Mesenchymal stem cell (in vitro differentiated cells and primary cell): ENCODE results near the gene LSP1.
A peak's percentile ranks its signal among the peaks of the same experiment; 100 is the strongest.

Experiments used
- DNase-seq: peaks from one replicate; pipeline ENCODE4 v3.0.0-alpha.2; 2013
- H2AFZ ChIP-seq: one replicate; pipeline ENCODE4 v1.6.1; 2013; ENCODE audit warnings: low read depth, mild to moderate bottlenecking, control low read depth, inconsistent platforms, low read length, moderate library complexity
- H2AK5ac ChIP-seq: 2 replicates; pipeline ENCODE4 v1.6.1; 2013; ENCODE audit warnings: low read length, moderate library complexity, mild to moderate bottlenecking, inconsistent platforms; ENCODE audit not compliant: severe bottlenecking
- H2BK120ac ChIP-seq: one replicate; pipeline ENCODE4 v1.6.1; 2013; ENCODE audit warnings: low read depth, mild to moderate bottlenecking, inconsistent platforms, low read length, moderate library complexity
- H2BK12ac ChIP-seq, 2 experiments: one replicate each; pipeline ENCODE4 v1.6.1; 2013; ENCODE audit warnings: inconsistent platforms in 2 of 2, low read length in 2 of 2, mild to moderate bottlenecking in 2 of 2, moderate library complexity in 2 of 2, control low read depth in 1 of 2
- H2BK15ac ChIP-seq: one replicate; pipeline ENCODE4 v1.6.1; 2013; ENCODE audit warnings: mild to moderate bottlenecking, low read depth, inconsistent platforms; ENCODE audit not compliant: poor library complexity, severe bottlenecking
- H2BK5ac ChIP-seq: 2 replicates; pipeline ENCODE4 v1.6.1; 2013; ENCODE audit warnings: low read depth, mild to moderate bottlenecking, low read length, control low read depth, inconsistent platforms; ENCODE audit not compliant: poor library complexity, severe bottlenecking
- H3K14ac ChIP-seq, 2 experiments: one replicate each; pipeline ENCODE4 v1.6.1; 2013; ENCODE audit warnings: inconsistent platforms in 2 of 2, low read length in 2 of 2, control low read depth in 1 of 2, mild to moderate bottlenecking in 1 of 2, moderate library complexity in 1 of 2
- H3K18ac ChIP-seq, 2 experiments: one replicate each; pipeline ENCODE4 v1.6.1; 2013; ENCODE audit warnings: inconsistent platforms in 2 of 2, low read length in 2 of 2, control low read depth in 1 of 2, low read depth in 1 of 2, mild to moderate bottlenecking in 1 of 2
- H3K23ac ChIP-seq, 2 experiments: one replicate each; pipeline ENCODE4 v1.6.1; 2013; ENCODE audit warnings: inconsistent platforms in 2 of 2, low read length in 2 of 2, mild to moderate bottlenecking in 2 of 2, moderate library complexity in 2 of 2, control low read depth in 1 of 2
- H3K27ac ChIP-seq: 2 replicates; pipeline ENCODE4 v1.5.1; 2013; ENCODE audit warnings: mild to moderate bottlenecking, moderate library complexity, low read length, control low read depth, inconsistent platforms; ENCODE audit not compliant: poor library complexity, severe bottlenecking
- H3K27me3 ChIP-seq, 2 experiments: 2 replicates each; pipeline versions ENCODE4 v1.6.1 to v1.7.0; 2013; ENCODE audit warnings: low read length in 2 of 2, mild to moderate bottlenecking in 2 of 2, moderate library complexity in 2 of 2, control low read depth in 1 of 2, inconsistent platforms in 1 of 2; ENCODE audit not compliant: control insufficient read depth in 1 of 2, insufficient read depth in 1 of 2
- H3K36me3 ChIP-seq, 2 experiments: 2 replicates each; pipeline versions ENCODE4 v1.6.1 to v1.7.0; 2013; ENCODE audit warnings: low read length in 2 of 2, control low read depth in 1 of 2, inconsistent platforms in 1 of 2, low read depth in 1 of 2, mild to moderate bottlenecking in 1 of 2; ENCODE audit not compliant: insufficient read depth in 2 of 2, control insufficient read depth in 1 of 2
- H3K4ac ChIP-seq, 2 experiments: one replicate each; pipeline ENCODE4 v1.6.1; 2013; ENCODE audit warnings: inconsistent platforms in 2 of 2, low read length in 2 of 2, mild to moderate bottlenecking in 2 of 2, moderate library complexity in 2 of 2, control low read depth in 1 of 2, low read depth in 1 of 2
- H3K4me1 ChIP-seq: 2 replicates; pipeline ENCODE4 v1.6.1; 2013; ENCODE audit warnings: low read depth, low read length, control low read depth; ENCODE audit not compliant: control insufficient read depth, insufficient read depth
- H3K4me2 ChIP-seq: 2 replicates; pipeline ENCODE4 v1.6.1; 2013; ENCODE audit warnings: low read length, mild to moderate bottlenecking, inconsistent platforms; ENCODE audit not compliant: poor library complexity, severe bottlenecking
- H3K4me3 ChIP-seq, 2 experiments: 2 replicates each; pipeline versions ENCODE4 v1.5.1 to v1.7.0; 2013; ENCODE audit warnings: low read length in 2 of 2, mild to moderate bottlenecking in 2 of 2, control low read depth in 1 of 2, low read depth in 1 of 2; ENCODE audit not compliant: insufficient read depth in 1 of 2
- H3K79me1 ChIP-seq: replicated peaks from 2 replicates; pipeline ENCODE4 v1.6.1; 2013; ENCODE audit warnings: mild to moderate bottlenecking, control low read depth, low read length, inconsistent platforms; ENCODE audit not compliant: poor library complexity, severe bottlenecking
- H3K9ac ChIP-seq: 2 replicates; pipeline ENCODE4 v1.7.0; 2013; ENCODE audit warnings: mild to moderate bottlenecking, low read length, moderate library complexity
- H3K9me3 ChIP-seq: 2 replicates; pipeline ENCODE4 v1.7.0; 2013; ENCODE audit warnings: mild to moderate bottlenecking, low read length; ENCODE audit not compliant: control insufficient read depth
- H4K8ac ChIP-seq: one replicate; pipeline ENCODE4 v1.6.1; 2013; ENCODE audit warnings: inconsistent platforms, mild to moderate bottlenecking, low read length, moderate library complexity
- H4K91ac ChIP-seq: one replicate; pipeline ENCODE4 v1.6.1; 2013; ENCODE audit warnings: mild to moderate bottlenecking, low read length, inconsistent platforms
- whole genome bisulfite sequencing: methylation state at CpG from one replicate; pipeline ENCODE4 v1.1.7; 2013; ENCODE audit warnings: mixed read lengths; 5-methylcytosine and 5-hydroxymethylcytosine counted together

The LSP1 gene

DNA sequence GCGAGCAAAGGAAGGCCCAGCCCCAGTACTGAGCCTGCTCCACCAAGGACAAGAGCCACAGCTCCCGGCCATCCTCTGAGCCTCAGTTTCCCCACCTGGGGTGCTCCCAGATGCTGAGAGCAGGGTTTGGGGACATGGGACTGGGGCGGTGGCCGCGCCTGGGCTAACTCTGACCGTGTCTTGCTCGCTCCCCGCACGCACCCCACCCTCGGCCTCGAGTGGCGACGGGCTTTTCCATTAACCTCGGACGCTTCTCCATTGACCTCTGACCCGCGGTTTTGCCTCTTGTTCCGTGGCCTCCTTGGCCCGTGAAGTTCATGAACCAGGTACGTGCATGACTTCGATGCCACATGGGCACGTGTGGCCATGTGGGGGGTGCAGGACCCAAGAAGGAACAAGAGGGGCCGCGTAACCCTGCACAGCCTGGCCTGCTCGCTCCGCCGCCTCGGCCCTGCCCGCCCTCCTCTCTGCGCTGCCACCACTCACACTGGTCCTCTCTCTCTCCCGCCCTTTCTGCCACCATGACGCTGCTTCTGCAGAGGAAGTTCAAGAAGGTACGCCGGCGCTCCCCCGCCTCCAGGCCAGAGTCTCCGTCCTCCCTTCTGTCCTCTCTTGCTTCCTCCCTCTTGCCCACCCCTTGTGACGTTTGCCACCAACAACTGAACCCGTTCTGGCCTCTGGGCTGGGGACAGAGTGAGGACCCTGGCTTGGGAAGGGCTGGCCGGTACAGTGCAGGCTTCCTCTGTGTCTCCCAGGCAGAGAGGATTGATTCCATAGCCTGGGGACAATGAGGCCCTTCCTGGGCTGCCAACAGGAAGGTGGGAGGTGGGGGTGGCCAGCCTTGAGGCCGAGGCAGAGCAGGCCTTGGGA is 73.5 kb downstream of the LSP1 start:
- Histone ChIP-seq H2BK15ac (no peak overlapping the region), H3K14ac (no peak overlapping the region), H3K9me3 (no peaks in the 10 kb centered on the region), H3K27ac (no peak overlapping the region), H3K36me3 (no peaks in the 10 kb centered on the region), H3K4me1 (peaks cover 21% of the 10 kb centered on the region), H3K23ac (no peak overlapping the region), H3K79me1 (no peaks in the 10 kb centered on the region), H3K4me2 (no peak overlapping the region), H2BK12ac (no peak overlapping the region), H2BK5ac (no peak overlapping the region), H3K27me3 (peaks cover 18 to 29% of the 10 kb centered on the region in 2 experiments), H3K4ac (peak overlapping the region in 1 of 2 experiments; percentile 13), H4K91ac (peak overlapping the region; percentile 41), H4K8ac (no peak overlapping the region), H3K9ac (no peak overlapping the region), H2BK120ac (no peak overlapping the region), H3K18ac (peak overlapping the region in 1 of 2 experiments; percentile 24), H2AFZ (no peak overlapping the region), H2AK5ac (no peak overlapping the region), H3K4me3 (peak overlapping the region in 1 of 2 experiments; percentile 8)
- 90% methylated on average over 41 of the region's 41 CpGs for WGBS
- DNase-seq = no peak

DNA sequence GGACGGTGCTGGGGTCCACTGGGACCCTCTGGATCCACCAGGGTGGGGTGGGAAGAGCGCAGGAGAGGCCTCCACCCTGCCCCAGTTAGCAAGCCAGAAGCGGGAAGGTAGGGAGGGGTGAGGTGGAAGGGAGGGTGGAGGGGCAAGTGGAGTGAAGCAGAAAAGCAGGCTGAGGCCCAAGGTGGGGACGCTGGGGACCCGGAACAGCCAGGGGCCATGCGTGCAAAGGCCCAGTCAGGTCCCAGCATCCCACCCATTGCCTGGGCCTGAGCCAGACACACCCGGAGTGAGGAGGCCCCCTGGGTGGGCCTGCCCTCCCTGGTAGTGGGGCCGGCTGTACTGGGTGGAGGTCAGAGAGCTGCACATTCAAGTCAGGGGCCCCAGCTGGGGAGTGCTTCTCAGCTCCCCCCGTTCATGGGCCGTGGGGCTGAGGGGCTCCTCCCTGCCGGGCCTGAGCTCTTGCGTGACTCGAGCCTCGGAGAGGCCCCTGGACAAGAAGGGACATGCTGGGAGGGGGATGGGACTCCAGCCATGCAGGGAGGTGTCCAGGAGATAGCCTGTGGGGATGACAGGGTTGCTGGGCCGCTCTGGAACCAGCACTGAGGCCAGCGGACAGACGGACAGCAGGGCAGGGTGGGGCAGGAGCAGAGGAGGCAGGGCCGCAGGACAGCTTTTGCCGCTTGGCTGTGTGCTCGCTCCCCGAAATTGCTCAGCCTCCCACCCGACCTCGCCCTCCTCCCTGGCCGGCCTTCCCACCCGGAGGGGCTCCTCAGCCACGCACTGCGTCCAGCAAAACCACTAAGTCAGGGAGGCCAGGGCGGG is 74.4 kb downstream of the LSP1 start:
- Histone ChIP-seq H2AFZ (no peak overlapping the region), H3K27ac (no peak overlapping the region), H3K4me2 (no peak overlapping the region), H3K18ac (no peak overlapping the region), H3K9ac (peak overlapping the region; percentile 45), H3K14ac (no peak overlapping the region), H2BK15ac (no peak overlapping the region), H3K27me3 (peaks cover 18 to 25% of the 10 kb centered on the region in 2 experiments), H3K79me1 (no peaks in the 10 kb centered on the region), H2BK12ac (no peak overlapping the region), H3K23ac (no peak overlapping the region), H3K36me3 (no peaks in the 10 kb centered on the region), H3K9me3 (no peaks in the 10 kb centered on the region), H3K4ac (no peak overlapping the region), H4K91ac (peak overlapping the region; percentile 44), H3K4me3 (no peak overlapping the region), H4K8ac (no peak overlapping the region), H2BK5ac (no peak overlapping the region), H3K4me1 (peaks cover 19% of the 10 kb centered on the region), H2AK5ac (no peak overlapping the region), H2BK120ac (no peak overlapping the region)
- WGBS = 80% methylated on average over 28 of the region's 28 CpGs
- DNase-seq = no peak

DNA sequence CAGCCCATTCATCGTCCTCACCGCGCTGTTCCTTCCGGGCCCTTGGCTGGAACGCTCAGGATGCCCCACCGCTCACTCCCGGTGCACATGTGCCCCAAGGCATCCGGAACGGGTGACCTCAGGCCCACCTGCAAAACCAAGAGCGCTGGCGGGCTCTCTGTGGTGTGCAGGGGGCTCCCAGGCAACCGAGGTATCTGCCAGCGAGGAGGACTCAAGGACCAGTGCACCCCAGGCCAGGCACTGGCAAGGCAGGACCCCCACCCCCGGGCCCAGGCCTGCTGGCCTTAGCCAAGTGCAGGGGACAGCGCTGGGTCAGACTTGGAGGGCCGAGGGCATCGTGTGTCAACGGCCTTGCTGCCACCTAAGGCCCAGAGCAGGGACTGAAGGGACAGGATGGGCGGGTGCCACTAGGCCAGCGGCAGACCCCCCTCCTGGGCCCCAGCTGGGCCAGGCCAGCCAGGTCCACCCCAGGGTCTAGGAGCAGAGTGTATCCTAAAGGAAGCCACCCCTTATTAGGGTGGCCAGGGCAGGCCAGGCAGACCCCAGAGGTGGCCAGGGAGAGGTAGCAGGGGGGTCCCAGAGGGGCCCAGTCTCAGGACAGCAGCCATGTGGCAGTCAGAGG is 75.1 kb downstream of the LSP1 start:
- Histone ChIP-seq H4K8ac (no peak overlapping the region), H2AFZ (no peak overlapping the region), H3K9ac (peak overlapping the region; percentile 45), H3K27ac (no peak overlapping the region), H3K27me3 (peaks cover 18% of the 10 kb centered on the region in 2 experiments), H3K9me3 (no peaks in the 10 kb centered on the region), H2BK120ac (no peak overlapping the region), H2AK5ac (no peak overlapping the region), H3K14ac (no peak overlapping the region), H3K4ac (no peak overlapping the region), H2BK12ac (no peak overlapping the region), H3K4me1 (peaks cover 19% of the 10 kb centered on the region), H2BK15ac (no peak overlapping the region), H2BK5ac (no peak overlapping the region), H3K18ac (no peak overlapping the region), H3K4me2 (no peak overlapping the region), H3K79me1 (no peaks in the 10 kb centered on the region), H3K4me3 (no peak overlapping the region), H3K23ac (no peak overlapping the region), H4K91ac (no peak overlapping the region), H3K36me3 (no peaks in the 10 kb centered on the region)
- no peak for DNase-seq
- 90% methylated on average over 20 of the region's 20 CpGs for WGBS

DNA sequence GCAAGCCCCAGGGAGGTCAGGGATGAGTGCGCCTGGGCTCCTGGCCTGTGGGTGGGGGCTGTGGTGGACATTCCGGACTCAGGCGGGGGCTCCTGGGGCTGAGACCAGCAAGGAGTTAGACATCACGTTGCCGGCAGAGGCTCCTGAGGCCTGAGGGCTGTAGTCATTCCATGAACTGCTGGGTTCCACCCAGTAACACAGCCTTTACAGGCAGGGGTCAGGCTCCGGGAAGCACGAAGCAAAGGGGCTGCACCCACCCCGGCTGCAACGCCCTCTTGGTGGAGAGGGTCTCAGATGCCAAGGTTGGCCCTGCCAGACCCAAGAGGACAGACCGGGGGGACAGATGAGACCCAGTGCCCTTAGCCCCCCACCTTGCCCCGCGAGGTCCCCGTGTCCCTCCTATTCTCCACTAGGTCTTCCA is 75.6 kb downstream of the LSP1 start:
- Histone ChIP-seq H2BK12ac (no peak overlapping the region), H3K27ac (no peak overlapping the region), H2BK120ac (no peak overlapping the region), H3K9me3 (no peaks in the 10 kb centered on the region), H3K4ac (no peak overlapping the region), H2AFZ (no peak overlapping the region), H2BK15ac (no peak overlapping the region), H3K9ac (no peak overlapping the region), H3K14ac (no peak overlapping the region), H3K4me1 (peaks cover 17% of the 10 kb centered on the region), H4K91ac (no peak overlapping the region), H3K4me3 (no peak overlapping the region), H3K27me3 (peaks cover 16 to 22% of the 10 kb centered on the region in 2 experiments), H3K79me1 (no peaks in the 10 kb centered on the region), H3K18ac (no peak overlapping the region), H3K4me2 (no peak overlapping the region), H3K36me3 (no peaks in the 10 kb centered on the region), H4K8ac (no peak overlapping the region), H2AK5ac (no peak overlapping the region), H3K23ac (no peak overlapping the region), H2BK5ac (no peak overlapping the region)
- no peak for DNase-seq
- 85% methylated on average over 12 of the region's 13 CpGs for WGBS
